AG20443 (cell line): ENCODE data around the gene C17orf114.

Source experiments
- DNase-seq: peaks from one replicate; pipeline ENCODE4 v3.0.0; 2012; ENCODE audit warnings: low spot score, mixed read lengths

The C17orf114 gene

DNA sequence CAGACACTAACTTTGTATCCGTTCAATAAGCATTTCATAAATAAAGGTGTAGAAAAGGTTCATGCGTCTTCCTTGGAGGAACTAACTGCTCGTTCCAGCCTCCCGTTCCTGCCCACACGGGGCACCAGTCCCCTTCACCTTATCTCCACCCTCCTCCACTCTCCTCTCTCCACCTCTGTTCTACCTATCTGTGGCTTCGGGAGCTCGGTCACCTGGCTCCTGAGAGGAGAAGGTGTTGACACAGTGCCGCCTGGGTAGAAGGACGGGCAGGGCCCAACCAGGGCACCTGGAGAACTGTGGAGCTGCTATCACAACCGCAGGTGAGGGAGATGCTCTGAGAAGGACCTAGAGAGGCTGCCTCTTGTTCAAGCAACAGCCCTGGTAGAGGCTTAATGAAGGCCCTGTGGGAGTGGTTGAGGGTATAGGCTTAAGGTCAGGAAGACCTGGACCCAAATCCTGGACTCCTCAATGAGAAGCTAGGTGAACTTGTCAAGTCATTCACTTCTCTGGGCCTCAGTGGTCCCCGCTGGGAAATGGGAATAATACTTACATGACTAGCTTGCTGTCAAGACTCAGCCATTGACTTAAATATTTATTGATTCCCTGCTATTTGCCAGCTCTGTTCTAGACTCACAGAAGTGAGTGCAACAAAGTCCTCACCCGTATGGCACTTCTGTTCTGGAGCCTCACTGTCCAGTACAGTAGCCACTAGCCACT lies 21.4 kb upstream of the C17orf114 start:
- DNase-seq: no peak

- DNase-seq: no peak
These were observed 20.7 kb upstream of the C17orf114 start for GRCh38 chr17:4822835-4823234.

GRCh38 chr17:4818276-4818675 lies 16.1 kb upstream of the C17orf114 start:
- DNase-seq: no peak

DNA sequence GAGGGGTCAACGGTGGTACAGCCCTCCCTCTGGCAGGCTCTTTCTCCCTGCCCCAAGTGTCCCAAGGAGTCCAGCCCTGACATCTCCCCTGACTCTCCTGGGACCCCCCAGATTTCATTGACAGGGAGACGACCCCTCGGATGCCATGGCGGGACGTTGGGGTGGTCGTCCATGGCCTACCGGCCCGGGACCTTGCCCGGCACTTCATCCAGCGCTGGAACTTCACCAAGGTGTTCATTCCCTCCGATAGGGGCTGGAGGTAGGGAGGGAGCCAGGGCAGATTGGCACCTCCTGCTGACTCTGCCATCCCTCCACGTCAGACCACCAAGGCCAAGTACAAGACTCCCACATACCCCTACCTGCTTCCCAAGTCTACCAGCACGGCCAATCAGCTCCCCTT lies 14.7 kb upstream of the C17orf114 start:
- no peak for DNase-seq

DNA sequence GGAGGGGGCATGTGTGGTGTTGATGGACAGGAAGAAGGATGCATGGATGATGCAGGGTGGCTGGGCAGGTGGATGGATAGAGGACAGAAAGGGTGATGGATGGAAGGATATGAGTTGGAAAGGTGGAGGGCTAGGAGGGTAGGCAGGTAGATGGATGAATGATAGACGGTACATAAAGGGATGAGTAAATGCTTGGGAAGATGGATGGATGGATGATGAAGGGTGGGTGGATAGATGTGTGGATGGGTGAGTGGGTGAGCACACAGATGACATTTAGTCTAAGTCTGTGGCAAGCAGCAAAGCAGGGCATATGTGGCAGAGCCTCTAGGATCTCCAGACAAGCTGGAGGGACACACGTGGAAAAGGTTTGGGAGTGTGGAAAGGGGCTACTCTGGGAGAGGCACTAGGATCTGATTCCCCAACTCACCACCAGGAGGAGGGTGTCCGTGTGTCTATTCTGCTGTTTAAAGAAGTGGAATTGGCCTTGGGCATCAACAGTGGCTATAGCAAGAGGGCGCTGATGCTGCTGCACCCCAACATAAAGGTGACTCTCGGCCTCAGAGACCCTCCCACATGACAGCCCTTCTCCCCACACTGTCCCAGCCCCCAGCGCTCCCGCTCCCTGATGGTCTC lies 13.0 kb upstream of the C17orf114 start:
- peak; percentile 30 for DNase-seq

DNA sequence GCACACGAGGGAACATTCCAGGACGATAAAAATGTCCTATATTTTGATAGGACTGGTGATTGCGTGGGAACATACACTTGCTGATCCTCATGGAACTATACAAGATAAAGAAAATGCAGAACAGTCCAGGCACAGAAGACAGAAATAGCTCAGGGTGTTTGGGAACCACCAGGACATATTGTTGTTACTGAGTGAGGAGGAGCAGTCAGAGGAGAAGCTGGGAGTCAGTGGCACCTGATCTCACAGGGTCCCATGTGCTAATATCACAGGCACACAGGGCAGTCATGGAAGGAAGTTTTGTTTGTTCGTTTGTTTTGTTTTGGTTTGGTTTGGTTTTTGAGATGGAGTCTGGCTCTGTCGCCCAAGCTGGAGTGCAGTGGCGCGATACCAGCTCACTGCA lies 10.6 kb upstream of the C17orf114 start:
- no peak for DNase-seq

- DNase-seq: no peak
These were observed 9.3 kb upstream of the C17orf114 start for GRCh38 chr17:4811471-4811870.

- DNase-seq: no peak
These were observed 8.7 kb upstream of the C17orf114 start for GRCh38 chr17:4810696-4811290.

DNA sequence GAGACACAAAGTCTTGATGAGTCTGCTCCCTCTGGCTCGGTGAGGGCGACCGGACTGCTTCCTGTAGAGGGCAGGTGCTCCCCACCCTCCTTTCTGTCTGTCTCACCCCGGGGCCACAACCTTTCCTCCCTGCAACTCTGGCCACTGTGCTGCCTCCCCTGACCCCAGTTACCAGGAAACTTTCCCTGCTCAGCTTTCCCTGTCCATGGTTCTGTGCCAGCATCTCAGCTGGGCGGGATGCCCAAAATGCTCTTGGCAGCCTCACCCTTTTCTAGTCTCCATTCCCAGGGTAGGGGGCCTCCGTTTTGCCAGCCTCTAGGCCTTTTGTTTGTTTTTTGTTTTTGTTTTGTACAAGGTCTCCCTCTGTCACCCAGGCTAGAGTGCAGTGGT lies 6.2 kb upstream of the C17orf114 start:
- DNase-seq: peak; percentile 39

DNA sequence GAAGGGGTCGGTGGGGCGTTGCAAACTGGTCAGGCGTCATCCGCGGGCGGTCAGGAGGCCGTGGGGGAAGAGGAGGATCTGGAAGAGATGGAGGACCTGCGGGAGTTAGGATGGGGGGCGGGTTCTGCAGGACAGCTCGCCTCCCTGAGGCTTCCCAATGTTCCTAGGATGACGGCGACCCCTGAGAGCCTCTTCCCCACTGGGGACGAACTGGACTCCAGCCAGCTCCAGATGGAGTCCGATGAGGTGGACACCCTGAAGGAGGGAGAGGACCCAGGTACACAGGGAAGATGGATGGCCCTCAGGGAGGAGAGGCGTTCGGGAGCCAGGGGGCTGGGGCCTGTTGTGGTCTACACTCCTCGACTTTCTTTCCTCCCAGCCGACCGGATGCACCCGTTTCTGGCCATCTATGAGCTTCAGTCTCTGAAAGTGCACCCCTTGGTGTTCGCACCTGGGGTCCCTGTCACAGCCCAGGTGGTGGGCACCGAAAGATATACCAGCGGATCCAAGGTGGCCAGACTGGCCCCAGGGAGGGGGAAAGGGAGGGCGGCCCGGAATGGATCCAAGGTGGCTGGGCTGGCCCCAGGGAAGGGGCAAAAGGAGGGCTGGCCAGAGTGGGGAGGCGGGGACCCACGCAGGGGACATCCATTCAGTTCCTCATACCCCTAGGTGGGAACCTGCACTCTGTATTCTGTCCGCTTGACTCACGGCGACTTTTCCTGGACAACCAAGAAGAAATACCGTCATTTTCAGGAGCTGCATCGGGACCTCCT lies 5.7 kb upstream of the C17orf114 start:
- DNase-seq: peak; percentile 49

GRCh38 chr17:4806777-4807604 lies 4.9 kb upstream of the C17orf114 start, which contains the start of gene PLD2:
Gene PLD2, plus strand, starts transcription at chr17:4807152. Its CDS starts 621 bp downstream, at chr17:4807773.
- peak; percentile 100 for DNase-seq

GRCh38 chr17:4806456-4806776 lies 4.3 kb upstream of the C17orf114 start:
- DNase-seq: no peak

GRCh38 chr17:4800462-4801196 lies 1.5 kb downstream of the C17orf114 start:
- DNase-seq: no peak

- peak; percentile 73 for DNase-seq
These were observed 5.6 kb downstream of the C17orf114 start for GRCh38 chr17:4796552-4796920.

- DNase-seq: no peak
These were observed 7.0 kb downstream of the C17orf114 start for GRCh38 chr17:4795168-4795567.

DNA sequence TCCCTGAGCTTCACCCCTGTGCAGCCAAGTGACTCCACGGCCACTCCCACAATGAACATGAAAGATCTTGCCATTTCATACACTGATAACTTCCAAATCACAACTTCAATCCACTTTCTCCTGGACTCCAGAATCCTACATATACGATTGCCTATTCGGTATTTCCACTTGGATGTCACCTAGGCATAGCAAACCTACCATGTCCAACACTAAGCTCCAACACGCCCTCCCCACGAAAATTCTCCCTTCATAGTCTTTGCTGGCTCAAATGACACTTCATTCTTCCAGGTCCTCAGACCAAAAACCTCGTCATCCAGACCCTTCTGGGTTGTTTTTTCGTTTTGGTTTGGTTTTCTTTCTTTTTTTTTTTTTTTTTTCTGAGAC lies 11.4 kb downstream of the C17orf114 start:
- no peak for DNase-seq

DNA sequence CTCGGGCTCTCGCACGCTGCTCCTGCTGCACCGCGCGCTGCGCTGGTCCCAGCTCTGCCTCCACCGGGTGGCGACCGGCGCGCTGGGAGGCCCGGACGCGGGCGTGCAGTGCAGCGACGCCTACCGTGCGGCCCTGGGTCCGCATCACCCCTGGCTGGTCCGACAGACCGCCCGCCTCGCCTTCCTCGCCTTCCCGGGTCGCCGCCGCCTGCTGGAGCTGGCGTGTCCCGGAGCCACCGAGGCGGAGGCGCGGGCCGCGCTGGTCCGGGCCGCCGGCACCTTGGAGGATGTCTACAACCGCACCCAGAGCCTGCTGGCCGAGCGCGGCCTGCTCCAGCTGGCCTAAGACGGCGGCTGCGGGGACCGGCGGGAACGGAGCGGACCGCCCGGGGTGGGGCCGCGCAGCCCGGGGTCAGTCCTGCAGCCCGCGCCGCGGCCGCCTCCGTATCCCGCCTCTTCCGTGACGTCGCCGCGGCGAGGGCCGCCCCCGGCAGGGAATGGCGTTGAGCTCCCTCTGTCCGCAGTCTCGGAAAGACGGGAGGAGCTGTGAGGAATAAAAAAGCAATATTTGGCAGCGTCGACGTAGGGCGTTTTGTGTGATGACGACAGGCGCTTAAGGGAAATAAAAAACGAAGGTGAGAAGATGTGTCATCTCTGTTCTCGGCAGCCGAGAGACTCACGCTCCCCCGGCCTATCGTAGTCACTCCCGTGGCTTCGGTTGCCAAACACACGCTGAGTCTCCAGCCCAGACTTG lies 12.0 kb downstream of the C17orf114 start:
- peak; percentile 95 for DNase-seq

GRCh38 chr17:4789701-4789950 lies 12.5 kb downstream of the C17orf114 start:
- DNase-seq: no peak

- DNase-seq: no peak
These were observed 13.1 kb downstream of the C17orf114 start, which contains the start of gene GLTPD2 for GRCh38 chr17:4788807-4789700. Gene GLTPD2, plus strand, starts transcription at chr17:4788964. Its CDS starts 48 bp downstream, at chr17:4789012.
